HG02588 (cell line): Measurements from ENCODE around the gene RCL1.

Experiments
- ATAC-seq: cut with Tn5 transposase; IDR thresholded peaks from one replicate; pipeline ENCODE4 v1.9.1; 2021; ENCODE audit warnings: mild to moderate bottlenecking, moderate library complexity; ENCODE audit not compliant: unreplicated experiment

RCL1 gene

GRCh38 chr9:4805191-4805918, 12.6 kb downstream of the RCL1 start:
- no peak for ATAC-seq

DNA sequence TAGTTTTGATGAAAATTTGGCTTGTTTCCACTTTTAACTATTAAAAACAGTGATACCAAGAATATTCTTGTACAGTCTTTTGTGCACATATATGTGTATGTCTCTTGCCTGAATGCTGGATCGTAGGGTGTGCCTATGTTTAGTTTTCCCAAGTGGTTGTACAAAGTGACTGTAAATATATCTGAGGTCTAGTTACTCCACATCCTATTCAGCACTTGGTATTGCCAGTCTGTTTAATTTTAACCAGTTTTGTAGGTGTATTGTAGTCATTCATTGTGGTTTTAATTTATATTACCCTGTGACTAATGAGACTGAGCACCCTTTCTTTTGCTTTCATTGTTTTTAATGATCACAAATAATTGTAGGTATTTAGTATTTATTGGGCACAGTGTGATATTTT, 17.8 kb downstream of the RCL1 start:
- ATAC-seq, result no peak

- ATAC-seq, result no peak
Observed at GRCh38 chr9:4811824-4812223, 19.1 kb downstream of the RCL1 start.

- ATAC-seq, result no peak
Observed at GRCh38 chr9:4812858-4813257, 20.1 kb downstream of the RCL1 start.

GRCh38 chr9:4814913-4815312, 22.2 kb downstream of the RCL1 start:
- no peak for ATAC-seq

GRCh38 chr9:4815381-4815956, 22.7 kb downstream of the RCL1 start:
- no peak for ATAC-seq

- ATAC-seq, result no peak
Observed at GRCh38 chr9:4820168-4820567, 27.4 kb downstream of the RCL1 start.

GRCh38 chr9:4821133-4821532, 28.4 kb downstream of the RCL1 start:
- ATAC-seq, result no peak

GRCh38 chr9:4822057-4822456, 29.3 kb downstream of the RCL1 start:
- ATAC-seq, result no peak

- no peak for ATAC-seq
Observed at GRCh38 chr9:4826417-4827166, 33.8 kb downstream of the RCL1 start.

DNA sequence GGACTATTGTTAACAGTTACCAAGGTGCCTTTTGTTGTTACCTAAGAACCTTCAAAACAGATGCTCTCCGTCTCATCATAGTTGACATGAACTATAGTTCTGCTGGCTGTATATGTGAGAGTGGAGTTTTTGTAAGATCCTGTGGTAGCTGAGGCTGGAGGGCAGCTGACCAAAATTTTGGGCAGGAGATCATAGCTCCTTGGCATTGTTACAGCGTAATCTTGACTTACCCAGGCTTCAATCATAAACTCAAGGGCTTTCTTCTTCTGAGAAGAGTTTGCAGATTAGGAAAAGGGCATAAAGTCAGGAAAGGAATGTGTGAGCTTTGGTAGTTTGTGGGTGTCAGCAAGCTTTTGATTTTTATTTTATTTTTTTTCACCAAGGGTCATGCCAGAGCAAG, 34.5 kb downstream of the RCL1 start:
- no peak for ATAC-seq

- ATAC-seq, result no peak
Observed at GRCh38 chr9:4828761-4829160, 36.0 kb downstream of the RCL1 start.

GRCh38 chr9:4829969-4830368, 37.2 kb downstream of the RCL1 start:
- ATAC-seq, result no peak

- no peak for ATAC-seq
Observed at GRCh38 chr9:4830699-4831098, 38.0 kb downstream of the RCL1 start.

DNA sequence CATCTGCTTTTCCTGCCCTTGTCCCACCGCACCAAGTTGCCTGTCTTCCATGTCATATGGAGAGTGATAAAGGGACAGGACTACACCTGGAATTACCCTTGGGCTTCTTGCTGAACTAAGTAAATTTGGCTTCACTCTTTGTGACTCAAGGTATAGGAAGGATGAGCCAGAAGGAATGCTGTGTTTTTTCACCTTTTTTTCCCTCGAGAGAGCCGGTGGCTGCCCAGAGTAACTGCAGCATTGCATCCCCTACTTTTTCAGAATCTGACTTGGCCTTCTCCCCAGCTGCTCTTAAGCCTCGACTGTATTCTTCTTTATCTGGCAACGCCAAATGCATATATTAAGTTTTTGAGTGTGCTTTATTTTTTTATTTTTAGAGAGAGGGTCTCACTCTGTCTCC, 38.4 kb downstream of the RCL1 start:
- ATAC-seq, result no peak

- no peak for ATAC-seq
Observed at GRCh38 chr9:4831944-4832343, 39.2 kb downstream of the RCL1 start.

GRCh38 chr9:4832786-4833579, 40.2 kb downstream of the RCL1 start:
- no peak for ATAC-seq

DNA sequence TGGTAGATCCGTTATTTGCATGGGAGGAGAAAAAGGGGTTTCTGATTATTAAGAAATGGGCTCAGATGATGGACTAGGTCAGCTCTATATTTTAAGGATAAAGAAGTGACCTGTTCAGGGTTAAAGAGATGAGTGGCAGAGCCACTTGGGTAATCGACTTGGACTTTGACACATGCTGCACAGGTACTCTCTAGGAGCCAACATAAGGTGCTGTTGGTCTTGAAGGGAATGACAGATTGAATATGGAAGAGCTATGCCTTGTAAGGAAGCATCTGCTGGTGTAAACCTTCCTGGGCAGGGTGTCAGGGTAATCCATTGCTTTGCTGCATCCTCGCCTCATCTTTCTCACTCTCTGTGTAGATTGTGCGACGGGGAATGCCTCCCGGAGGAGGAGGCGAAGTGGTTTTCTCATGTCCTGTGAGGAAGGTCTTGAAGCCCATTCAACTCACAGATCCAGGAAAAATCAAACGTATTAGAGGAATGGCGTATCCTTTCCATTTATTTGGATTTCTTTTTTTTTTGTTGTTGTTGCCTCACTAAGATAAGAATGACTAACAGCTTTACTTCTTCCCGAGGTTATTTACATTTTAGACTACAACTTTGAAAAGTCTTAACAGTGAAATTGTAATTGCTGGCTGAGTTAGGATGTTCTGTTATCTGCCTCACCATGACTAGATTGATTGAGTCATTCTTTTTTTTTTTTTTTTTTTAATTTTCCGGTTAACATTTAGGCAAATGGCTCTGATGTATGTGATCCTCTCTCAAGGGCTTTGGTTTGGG, 41.2 kb downstream of the RCL1 start:
- ATAC-seq, result no peak

DNA sequence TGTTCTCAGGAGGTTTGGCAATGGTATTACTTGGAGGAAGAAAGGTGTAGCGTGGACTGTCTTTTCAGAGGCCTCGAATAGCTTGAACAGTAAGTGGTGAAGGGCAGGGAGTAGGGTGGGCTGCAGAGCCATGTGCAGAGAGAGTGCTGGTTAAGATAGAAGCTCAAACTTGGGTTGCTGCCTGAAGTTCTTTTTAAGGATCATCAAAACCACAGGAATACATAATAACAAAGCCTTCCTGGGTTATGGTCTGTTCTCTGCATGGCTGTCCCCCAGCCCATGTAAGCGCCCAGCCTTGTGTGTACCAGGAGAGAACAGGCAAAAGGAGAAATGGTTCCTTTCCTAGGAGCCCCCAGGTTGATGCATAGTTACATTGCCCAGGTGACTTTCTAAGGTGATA, 43.9 kb downstream of the RCL1 start:
- no peak for ATAC-seq
